ENCODE results near the gene NOTUM. TPM values are rescaled to one million over a fixed set of nuclear protein-coding genes. Genes with fewer than 3 reads are reported as not detected.

The NOTUM gene
- total and polyA plus RNA-seq, 4 donors = 0.71 to 7.6 (median 2.2) TPM

DNA sequence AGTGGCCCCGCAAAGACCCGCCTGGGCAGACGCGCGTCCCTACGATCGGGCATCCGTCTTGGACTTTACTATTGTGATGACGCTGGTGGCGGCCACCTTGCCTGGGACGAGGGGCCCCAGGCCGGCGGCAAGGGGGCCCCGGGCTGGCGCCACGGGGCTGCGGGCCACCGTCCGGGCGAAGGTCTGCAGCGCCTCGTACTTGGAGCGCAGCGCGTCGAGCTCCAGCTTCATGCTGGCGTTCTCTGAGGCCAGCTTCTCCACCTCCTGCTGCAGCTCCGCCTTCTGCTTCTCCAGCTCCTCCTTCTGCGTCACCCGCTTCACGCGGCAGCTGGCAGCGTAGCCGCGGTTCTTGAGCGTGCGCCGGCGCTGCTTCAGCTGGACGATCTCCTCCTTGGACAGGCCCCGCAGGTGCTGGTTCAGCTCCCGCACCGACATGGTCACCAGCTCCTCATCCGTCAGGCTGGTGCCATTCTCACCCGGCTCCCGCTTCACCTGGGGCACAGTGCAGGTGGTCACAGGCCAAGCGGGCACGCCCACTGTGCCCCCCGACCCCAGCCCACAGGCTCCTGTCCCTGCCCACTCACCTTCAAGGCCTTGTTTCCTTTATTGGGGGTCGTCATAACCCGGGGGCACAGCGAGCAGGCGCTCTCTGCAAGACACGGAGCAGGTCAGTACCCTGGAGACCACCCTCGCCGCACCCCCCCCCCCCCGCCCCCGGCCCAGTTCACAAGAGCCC is 38.3 kb downstream of the NOTUM start:
- TF ChIP-seq, protein P1, sequence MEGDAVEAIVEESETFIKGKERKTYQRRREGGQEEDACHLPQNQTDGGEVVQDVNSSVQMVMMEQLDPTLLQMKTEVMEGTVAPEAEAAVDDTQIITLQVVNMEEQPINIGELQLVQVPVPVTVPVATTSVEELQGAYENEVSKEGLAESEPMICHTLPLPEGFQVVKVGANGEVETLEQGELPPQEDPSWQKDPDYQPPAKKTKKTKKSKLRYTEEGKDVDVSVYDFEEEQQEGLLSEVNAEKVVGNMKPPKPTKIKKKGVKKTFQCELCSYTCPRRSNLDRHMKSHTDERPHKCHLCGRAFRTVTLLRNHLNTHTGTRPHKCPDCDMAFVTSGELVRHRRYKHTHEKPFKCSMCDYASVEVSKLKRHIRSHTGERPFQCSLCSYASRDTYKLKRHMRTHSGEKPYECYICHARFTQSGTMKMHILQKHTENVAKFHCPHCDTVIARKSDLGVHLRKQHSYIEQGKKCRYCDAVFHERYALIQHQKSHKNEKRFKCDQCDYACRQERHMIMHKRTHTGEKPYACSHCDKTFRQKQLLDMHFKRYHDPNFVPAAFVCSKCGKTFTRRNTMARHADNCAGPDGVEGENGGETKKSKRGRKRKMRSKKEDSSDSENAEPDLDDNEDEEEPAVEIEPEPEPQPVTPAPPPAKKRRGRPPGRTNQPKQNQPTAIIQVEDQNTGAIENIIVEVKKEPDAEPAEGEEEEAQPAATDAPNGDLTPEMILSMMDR (IDR thresholded peaks at IDR 0.05; ENCODE audit: control extremely low read depth, extremely low read depth) = no peak
- Histone ChIP-seq H3K27me3 (ENCODE audit: control insufficient read depth in 3 of 3, insufficient read depth in 3 of 3, low read length in 2 of 3) (no peaks in the 10 kb centered on the region), H3K9ac (ENCODE audit: insufficient read depth in 1 of 2, low read length in 2 of 2) (no peak overlapping the region), H3K27ac (ENCODE audit: low read depth in 1 of 2, low read length in 1 of 2) (peak overlapping the region in 1 of 2 donors; percentile 30), H3K9me3 (ENCODE audit: control insufficient read depth in 4 of 4, insufficient read depth in 3 of 4, low read length in 3 of 4) (no peaks in the 10 kb centered on the region), H3K4me1 (ENCODE audit: control insufficient read depth in 5 of 5, insufficient read depth in 5 of 5, low read length in 5 of 5) (peaks cover 0 to 38% (median 12%) of the 10 kb centered on the region in 5 donors), H3K36me3 (ENCODE audit: control insufficient read depth in 4 of 4, insufficient read depth in 4 of 4, low read length in 4 of 4) (peaks cover 0 to 28% (median 7%) of the 10 kb centered on the region in 4 donors), H3K4me3 (no peak overlapping the region)
- 88% methylated on average over 49 to 58 of the region's 58 CpGs for WGBS, 2 donors
- ATAC-seq (ENCODE audit: insufficient read depth, low FRiP score) (no peak), DNase-seq (no peak)

DNA sequence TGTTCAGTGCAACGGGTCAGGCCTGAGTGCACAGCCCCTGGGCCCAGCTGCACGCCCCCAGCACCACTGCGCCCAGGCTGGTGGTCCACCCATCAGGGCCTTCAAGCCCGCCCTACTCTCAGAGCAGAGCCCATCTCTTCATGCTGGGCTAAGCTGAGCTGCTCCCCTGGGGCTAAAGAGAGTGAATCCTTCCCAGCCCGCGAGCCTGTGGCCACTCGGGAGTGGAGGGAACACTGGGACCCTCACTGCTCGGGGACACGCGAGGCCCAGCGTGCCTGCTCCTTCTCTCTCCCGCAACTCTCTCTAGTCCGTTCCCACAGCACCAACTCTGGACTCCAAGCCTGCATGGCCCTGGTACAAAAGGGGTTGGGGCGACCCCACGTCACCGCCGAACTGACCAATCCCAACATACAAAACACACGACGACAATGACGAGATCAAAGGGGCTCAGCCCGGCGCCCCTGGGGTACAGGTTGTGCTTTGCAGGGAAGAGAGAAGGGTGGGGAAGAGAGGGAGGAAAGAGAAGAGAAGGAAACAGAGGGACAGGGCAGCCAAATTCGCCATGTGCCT is 38.9 kb downstream of the NOTUM start:
- TF ChIP-seq, protein P1 (IDR thresholded peaks at IDR 0.05; ENCODE audit: control extremely low read depth, extremely low read depth) = no peak
- ATAC-seq (ENCODE audit: insufficient read depth, low FRiP score) = no peak
- H3K4me3 ChIP-seq = no peak overlapping the region
- no peak overlapping the region for H3K9ac ChIP-seq (ENCODE audit: insufficient read depth in 1 of 2, low read length in 2 of 2)
- peak overlapping the region in 1 of 2 donors; percentile 15 for H3K27ac ChIP-seq (ENCODE audit: low read depth in 1 of 2, low read length in 1 of 2)
- no peak for DNase-seq
- peaks cover 0 to 28% (median 7%) of the 10 kb centered on the region in 4 donors for H3K36me3 ChIP-seq (ENCODE audit: control insufficient read depth in 4 of 4, insufficient read depth in 4 of 4, low read length in 4 of 4)
- H3K9me3 ChIP-seq (ENCODE audit: control insufficient read depth in 4 of 4, insufficient read depth in 3 of 4, low read length in 3 of 4) = no peaks in the 10 kb centered on the region
- WGBS, 2 donors = 94 to 95% methylated on average over 23 of the region's 23 CpGs
- H3K27me3 ChIP-seq (ENCODE audit: control insufficient read depth in 3 of 3, insufficient read depth in 3 of 3, low read length in 2 of 3) = no peaks in the 10 kb centered on the region
- H3K4me1 ChIP-seq (ENCODE audit: control insufficient read depth in 5 of 5, insufficient read depth in 5 of 5, low read length in 5 of 5) = peaks cover 1 to 38% (median 12%) of the 10 kb centered on the region in 5 donors

DNA sequence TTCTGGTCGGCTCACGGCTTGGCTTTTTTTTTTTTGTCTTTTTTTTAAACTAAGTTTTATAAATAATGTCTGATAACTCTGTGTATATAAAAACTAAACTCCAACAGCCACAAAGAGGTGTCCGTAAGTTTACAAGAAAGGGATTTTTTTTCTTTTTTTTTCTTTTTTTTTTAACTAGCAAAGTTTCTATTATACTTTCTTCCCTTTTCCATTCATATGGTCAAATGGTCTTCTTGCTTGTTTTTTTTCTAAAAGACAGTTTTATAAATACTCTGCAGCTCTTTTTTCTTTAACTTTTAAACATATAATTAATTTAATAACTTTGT is 39.5 kb downstream of the NOTUM start:
- Histone ChIP-seq H3K9ac (ENCODE audit: insufficient read depth in 1 of 2, low read length in 2 of 2) (no peak overlapping the region), H3K9me3 (ENCODE audit: control insufficient read depth in 4 of 4, insufficient read depth in 3 of 4, low read length in 3 of 4) (no peaks in the 10 kb centered on the region), H3K27ac (ENCODE audit: low read depth in 1 of 2, low read length in 1 of 2) (no peak overlapping the region), H3K4me3 (no peak overlapping the region), H3K27me3 (ENCODE audit: control insufficient read depth in 3 of 3, insufficient read depth in 3 of 3, low read length in 2 of 3) (no peaks in the 10 kb centered on the region), H3K4me1 (ENCODE audit: control insufficient read depth in 5 of 5, insufficient read depth in 5 of 5, low read length in 5 of 5) (peaks cover 4 to 43% (median 12%) of the 10 kb centered on the region in 5 donors), H3K36me3 (ENCODE audit: control insufficient read depth in 4 of 4, insufficient read depth in 4 of 4, low read length in 4 of 4) (peaks cover 0 to 28% (median 7%) of the 10 kb centered on the region in 4 donors)
- TF ChIP-seq, protein P1 (IDR thresholded peaks at IDR 0.05; ENCODE audit: control extremely low read depth, extremely low read depth) = no peak
- ATAC-seq (ENCODE audit: insufficient read depth, low FRiP score) (no peak), DNase-seq (no peak)
- 50 to 68% methylated on average over 3 of the region's 3 CpGs for WGBS, 2 donors

Data from lung (tissue), 12 donors.